Osteoblast (primary cell): ENCODE data around the gene SH3RF2. TPM values are rescaled to one million over a fixed set of nuclear protein-coding genes. Genes with fewer than 3 reads are reported as not detected.
A peak's percentile ranks its signal among the peaks of the same experiment; 100 is the strongest.

Experiments
- DNase-seq: peaks from one replicate; pipeline ENCODE4 v3.0.0; 2011; ENCODE audit warnings: low spot score, mixed read lengths; ENCODE audit not compliant: insufficient read length; ENCODE audit errors: missing footprints
- H2AFZ ChIP-seq: 2 replicates; pipeline ENCODE4 v1.6.0; 2011; ENCODE audit warnings: mild to moderate bottlenecking, low read length
- H3K27ac ChIP-seq: 2 replicates; pipeline ENCODE4 v1.5.1; 2011; ENCODE audit warnings: mild to moderate bottlenecking, low read depth, low read length, moderate library complexity
- H3K27me3 ChIP-seq: 2 replicates; pipeline ENCODE4 v1.6.0; 2012; ENCODE audit warnings: mild to moderate bottlenecking, control low read depth, inconsistent platforms, low read length, moderate library complexity; ENCODE audit not compliant: insufficient read depth
- H3K36me3 ChIP-seq: 2 replicates; pipeline ENCODE4 v1.5.1; 2011; ENCODE audit warnings: mild to moderate bottlenecking, low read length, control low read depth, moderate library complexity; ENCODE audit not compliant: insufficient read depth
- H3K4me1 ChIP-seq: 2 replicates; pipeline ENCODE4 v1.5.1; 2011; ENCODE audit warnings: mild to moderate bottlenecking, low read length, control low read depth, moderate library complexity; ENCODE audit not compliant: insufficient read depth
- H3K4me2 ChIP-seq: 2 replicates; pipeline ENCODE4 v1.6.0; 2011; ENCODE audit warnings: mild to moderate bottlenecking, low read length; ENCODE audit not compliant: insufficient read depth
- H3K4me3 ChIP-seq: fragments of 200-600 bp; sonication (generic); 3 replicates; pipeline ENCODE4 v1.5.1; 2012; ENCODE audit warnings: mild to moderate bottlenecking, low read length, inconsistent platforms; ENCODE audit not compliant: insufficient read depth
- H3K79me2 ChIP-seq: 2 replicates; pipeline ENCODE4 v1.6.0; 2012; ENCODE audit warnings: mild to moderate bottlenecking, low read length, control low read depth, inconsistent platforms; ENCODE audit not compliant: insufficient read depth
- H3K9me3 ChIP-seq: 2 replicates; pipeline ENCODE4 v1.5.1; 2011; ENCODE audit warnings: low read depth, low read length, control low read depth
- H4K20me1 ChIP-seq: 2 replicates; pipeline ENCODE4 v1.6.0; 2012; ENCODE audit warnings: mild to moderate bottlenecking, low read length, control low read depth; ENCODE audit not compliant: insufficient read depth
- total RNA-seq: library from RNA; depleted of rRNA; stranded (reverse); fragments of >200 nt; gene quantifications from 2 replicates; pipeline ENCODE4 v1.2.3, GENCODE V29; 2012
- TF ChIP-seq, protein P1 (sequence below): IDR thresholded peaks from 2 replicates; pipeline ENCODE4 v1.5.1; 2011; ENCODE audit warnings: mild to moderate bottlenecking, low read depth, low read length, moderate library complexity; ENCODE audit errors: extremely low read depth

Gene SH3RF2
- total RNA-seq, 1 donor = 4.0 TPM

DNA sequence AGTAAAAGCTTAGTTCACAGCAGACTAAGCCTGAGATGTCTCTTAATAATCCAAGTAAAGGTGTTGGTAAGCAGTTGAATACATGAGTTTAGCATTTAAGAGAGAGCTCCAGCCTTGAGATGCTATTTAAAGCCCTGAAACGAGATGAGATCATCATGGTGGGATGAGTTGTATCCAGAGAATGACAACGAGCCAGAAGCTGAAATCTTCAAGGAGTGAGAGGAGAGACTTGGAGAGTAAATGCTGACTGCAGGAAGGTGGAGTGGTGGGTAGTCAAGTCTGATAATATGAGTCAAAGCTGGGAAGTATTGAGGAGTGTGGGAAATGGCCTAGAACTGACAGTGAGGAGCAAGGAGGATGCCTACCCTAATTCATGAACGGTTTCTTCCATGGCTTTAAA lies 115.3 kb downstream of the SH3RF2 start:
- H3K4me2 ChIP-seq = no peak overlapping the region

GRCh38 chr5:146052780-146053179 lies 116.4 kb downstream of the SH3RF2 start:
- DNase-seq = peak; percentile 86
- H3K4me2 ChIP-seq = no peak overlapping the region
- no peaks in the 10 kb centered on the region for H3K79me2 ChIP-seq
- H3K9me3 ChIP-seq = no peaks in the 10 kb centered on the region
- H3K4me3 ChIP-seq = no peak overlapping the region
- no peaks in the 10 kb centered on the region for H3K36me3 ChIP-seq
- H4K20me1 ChIP-seq = no peaks in the 10 kb centered on the region
- TF ChIP-seq, protein P1, sequence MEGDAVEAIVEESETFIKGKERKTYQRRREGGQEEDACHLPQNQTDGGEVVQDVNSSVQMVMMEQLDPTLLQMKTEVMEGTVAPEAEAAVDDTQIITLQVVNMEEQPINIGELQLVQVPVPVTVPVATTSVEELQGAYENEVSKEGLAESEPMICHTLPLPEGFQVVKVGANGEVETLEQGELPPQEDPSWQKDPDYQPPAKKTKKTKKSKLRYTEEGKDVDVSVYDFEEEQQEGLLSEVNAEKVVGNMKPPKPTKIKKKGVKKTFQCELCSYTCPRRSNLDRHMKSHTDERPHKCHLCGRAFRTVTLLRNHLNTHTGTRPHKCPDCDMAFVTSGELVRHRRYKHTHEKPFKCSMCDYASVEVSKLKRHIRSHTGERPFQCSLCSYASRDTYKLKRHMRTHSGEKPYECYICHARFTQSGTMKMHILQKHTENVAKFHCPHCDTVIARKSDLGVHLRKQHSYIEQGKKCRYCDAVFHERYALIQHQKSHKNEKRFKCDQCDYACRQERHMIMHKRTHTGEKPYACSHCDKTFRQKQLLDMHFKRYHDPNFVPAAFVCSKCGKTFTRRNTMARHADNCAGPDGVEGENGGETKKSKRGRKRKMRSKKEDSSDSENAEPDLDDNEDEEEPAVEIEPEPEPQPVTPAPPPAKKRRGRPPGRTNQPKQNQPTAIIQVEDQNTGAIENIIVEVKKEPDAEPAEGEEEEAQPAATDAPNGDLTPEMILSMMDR = peak; percentile 43
- H3K27ac ChIP-seq = no peak overlapping the region
- H2AFZ ChIP-seq = no peak overlapping the region
- H3K27me3 ChIP-seq = no peaks in the 10 kb centered on the region
- H3K4me1 ChIP-seq = peaks cover 10% of the 10 kb centered on the region

More for the DNA sequence above, 115.3 kb downstream of the SH3RF2 start:
- peaks cover 10% of the 10 kb centered on the region for H3K4me1 ChIP-seq
- no peaks in the 10 kb centered on the region for H3K79me2 ChIP-seq
- H3K27me3 ChIP-seq = no peaks in the 10 kb centered on the region
- TF ChIP-seq, protein P1 = no peak
- no peak overlapping the region for H2AFZ ChIP-seq
- no peaks in the 10 kb centered on the region for H3K9me3 ChIP-seq
- H4K20me1 ChIP-seq = no peaks in the 10 kb centered on the region
- peak; percentile 85 for DNase-seq
- no peak overlapping the region for H3K27ac ChIP-seq
- H3K4me3 ChIP-seq = no peak overlapping the region
- no peaks in the 10 kb centered on the region for H3K36me3 ChIP-seq

GRCh38 chr5:146055432-146055831 lies 119.1 kb downstream of the SH3RF2 start:
- H3K27me3 ChIP-seq = no peaks in the 10 kb centered on the region
- TF ChIP-seq, protein P1 = no peak
- H3K27ac ChIP-seq = no peak overlapping the region
- no peaks in the 10 kb centered on the region for H3K9me3 ChIP-seq
- H3K4me2 ChIP-seq = no peak overlapping the region
- H2AFZ ChIP-seq = no peak overlapping the region
- H4K20me1 ChIP-seq = no peaks in the 10 kb centered on the region
- peaks cover 5% of the 10 kb centered on the region for H3K4me1 ChIP-seq
- no peak for DNase-seq
- no peaks in the 10 kb centered on the region for H3K36me3 ChIP-seq
- H3K79me2 ChIP-seq = no peaks in the 10 kb centered on the region
- H3K4me3 ChIP-seq = no peak overlapping the region

DNA sequence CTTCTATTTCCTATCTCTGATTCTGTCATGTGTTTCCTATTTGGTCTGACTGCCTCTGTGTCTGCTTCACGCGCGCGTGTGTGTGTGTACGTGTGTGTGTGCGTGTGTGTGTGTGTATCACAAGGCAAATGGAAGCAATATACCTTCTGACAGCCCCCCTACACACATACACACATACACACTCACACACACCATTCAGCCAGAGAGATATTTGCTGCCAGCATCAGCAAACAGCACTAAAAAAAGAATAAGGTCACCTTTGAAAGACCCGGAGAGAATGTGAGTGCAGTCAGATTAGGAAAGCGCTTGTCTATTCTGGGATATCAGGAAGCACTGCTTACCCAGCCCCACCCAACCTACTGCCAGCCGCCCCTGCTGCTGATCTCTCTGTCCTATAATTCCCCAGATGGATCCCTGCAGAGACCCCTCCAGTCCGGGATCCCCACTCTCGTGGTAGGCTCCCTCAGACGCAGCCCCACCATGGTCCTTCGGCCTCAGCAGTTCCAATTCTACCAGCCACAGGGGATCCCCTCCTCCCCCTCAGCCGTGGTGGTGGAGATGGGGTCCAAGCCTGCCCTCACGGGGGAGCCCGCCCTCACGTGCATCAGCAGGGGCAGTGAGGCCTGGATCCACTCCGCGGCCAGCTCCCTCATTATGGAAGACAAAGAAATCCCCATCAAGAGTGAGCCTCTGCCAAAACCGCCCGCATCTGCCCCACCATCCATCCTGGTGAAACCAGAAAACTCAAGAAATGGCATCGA lies 123.3 kb downstream of the SH3RF2 start:
- TF ChIP-seq, protein P1 = no peak
- no peaks in the 10 kb centered on the region for H3K79me2 ChIP-seq
- H3K4me3 ChIP-seq = no peak overlapping the region
- H3K9me3 ChIP-seq = no peaks in the 10 kb centered on the region
- peaks cover 5% of the 10 kb centered on the region for H3K36me3 ChIP-seq
- DNase-seq = no peak
- H3K27me3 ChIP-seq = no peaks in the 10 kb centered on the region
- H3K4me1 ChIP-seq = no peaks in the 10 kb centered on the region
- H3K4me2 ChIP-seq = no peak overlapping the region
- H4K20me1 ChIP-seq = no peaks in the 10 kb centered on the region
- no peak overlapping the region for H2AFZ ChIP-seq
- no peak overlapping the region for H3K27ac ChIP-seq
